Suppressor macrophage treated with lipopolysaccharide for 4 hours (primary cell): ENCODE measurements around the gene ANGPTL4.
"Not testable (repeated sequence)": the region's sequence is repeated elsewhere in the genome, so short reads cannot be mapped to it uniquely, and the experiment has no call there.

Experiments
- DNase-seq: peaks from one replicate; pipeline ENCODE4 v3.0.0-alpha.2; 2020

Gene ANGPTL4

GRCh38 chr19:8334458-8335342 is 29.3 kb upstream of the ANGPTL4 start:
- DNase-seq: peak; percentile 51

GRCh38 chr19:8335343-8336071 is 28.4 kb upstream of the ANGPTL4 start:
- DNase-seq: no peak

- DNase-seq: no peak
Measured at GRCh38 chr19:8336072-8336569, 27.8 kb upstream of the ANGPTL4 start.

DNA sequence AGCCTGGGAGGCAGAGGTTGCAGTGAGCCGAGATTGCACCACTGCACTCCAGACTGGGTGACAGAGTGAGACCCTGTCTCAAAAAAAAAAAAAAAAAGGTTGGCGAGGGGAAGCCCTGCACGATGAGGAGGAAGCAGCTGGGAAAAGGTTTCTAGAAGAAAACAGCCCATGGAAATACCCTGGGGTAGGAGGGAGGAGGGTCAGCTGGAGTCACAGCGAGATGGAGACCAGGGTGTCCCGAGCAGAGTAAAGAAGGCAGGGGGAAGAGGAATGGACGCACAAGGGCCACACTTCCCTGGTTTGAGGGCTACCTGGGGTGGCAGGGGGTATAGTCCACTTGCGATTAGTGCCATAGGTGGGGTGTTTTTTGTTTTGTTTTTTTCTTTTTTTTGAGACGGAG is 27.3 kb upstream of the ANGPTL4 start:
- DNase-seq: no peak

- DNase-seq: no peak
Measured at GRCh38 chr19:8337728-8338127, 26.2 kb upstream of the ANGPTL4 start.

DNA sequence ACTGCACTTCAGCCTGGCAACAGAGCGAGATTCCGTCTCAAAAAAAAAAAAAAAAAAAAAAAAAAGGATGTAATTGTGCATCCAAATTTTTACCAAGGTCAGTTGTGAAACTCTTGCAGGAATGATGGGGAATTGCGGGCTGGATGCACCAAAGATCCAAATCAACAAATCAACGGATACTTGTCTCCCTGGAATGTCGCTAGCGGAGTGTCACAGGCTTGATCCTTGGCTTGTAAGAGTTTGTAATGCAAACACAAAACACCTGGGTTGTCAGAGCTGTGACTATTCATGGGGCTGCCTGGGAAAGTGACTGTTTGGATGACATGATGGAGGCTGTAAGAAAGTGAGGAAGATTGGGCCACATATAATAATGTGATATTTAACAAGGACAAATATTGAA is 25.1 kb upstream of the ANGPTL4 start:
- DNase-seq: no peak

DNA sequence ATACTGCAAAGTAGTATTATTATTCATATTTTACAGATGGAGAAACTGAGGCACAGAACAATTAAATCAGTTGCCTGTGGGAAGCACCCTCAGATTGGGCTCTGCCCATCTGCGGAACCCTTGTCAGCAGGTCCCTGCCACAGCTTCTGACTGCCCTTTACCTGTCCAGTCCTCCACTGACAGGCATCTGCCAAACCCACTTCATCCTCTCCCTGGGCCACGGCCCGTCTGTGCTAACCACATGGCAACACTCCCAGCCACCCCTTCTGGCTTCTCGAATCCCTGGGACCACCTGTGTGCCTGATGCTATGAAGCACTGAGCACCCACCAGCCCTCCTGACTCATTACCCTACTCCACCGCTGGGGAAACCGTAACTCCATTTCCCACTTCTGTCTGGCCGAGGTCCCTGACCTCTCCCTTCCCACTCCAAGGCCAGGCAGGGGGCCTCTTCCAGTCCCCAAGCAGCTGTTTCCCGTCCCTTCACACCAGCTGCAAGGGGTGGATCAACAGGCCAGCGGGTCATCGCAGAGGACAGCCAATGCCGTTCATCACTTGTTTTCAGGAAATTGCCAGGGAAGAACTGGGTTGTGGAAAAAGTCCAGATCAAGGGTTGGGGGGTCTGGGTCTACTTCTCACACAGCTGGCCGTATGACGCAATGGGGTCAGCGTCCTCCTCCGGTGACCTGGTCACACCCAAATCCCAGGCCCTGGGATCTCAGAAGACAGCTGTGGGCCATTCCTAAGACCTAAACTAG is 23.4 kb upstream of the ANGPTL4 start:
- peak; percentile 37 for DNase-seq

DNA sequence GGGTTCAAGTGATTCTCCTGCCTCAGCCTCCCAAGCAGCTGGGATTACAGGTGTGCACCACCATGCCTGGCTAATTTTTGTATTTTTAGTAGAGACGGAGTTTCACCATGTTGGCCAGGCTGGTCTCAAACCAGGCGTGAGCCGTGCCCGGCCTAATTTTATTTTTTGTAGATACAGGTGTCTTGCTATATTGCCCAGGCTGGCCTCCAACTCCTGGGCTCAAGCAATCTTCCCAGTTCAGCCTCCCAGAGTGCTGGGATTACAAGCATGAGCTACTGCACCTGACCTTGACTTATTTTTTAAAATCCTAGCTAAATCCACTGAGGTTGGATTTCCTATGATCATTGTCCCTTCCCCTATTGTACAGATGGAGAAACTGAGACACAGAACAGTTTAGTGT is 22.5 kb upstream of the ANGPTL4 start:
- not testable (repeated sequence) for DNase-seq

DNA sequence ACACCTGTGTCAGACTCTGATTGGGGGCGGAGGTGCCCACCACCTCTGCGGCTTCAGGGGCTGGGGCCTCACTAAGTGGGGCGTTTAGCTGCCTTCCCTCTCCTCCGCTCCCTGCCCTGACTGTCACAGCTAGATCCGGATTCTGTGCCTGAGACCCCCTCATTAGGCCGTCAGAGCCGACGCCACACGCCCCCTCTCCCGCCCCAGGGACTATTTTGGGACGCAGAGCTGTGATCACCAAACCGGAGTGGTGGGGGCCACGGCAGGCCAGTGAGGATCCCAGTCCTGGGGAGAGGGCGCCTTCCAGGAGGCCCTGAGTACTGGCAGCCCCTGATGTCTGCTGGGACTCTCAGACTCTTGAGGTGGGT is 21.7 kb upstream of the ANGPTL4 start:
- DNase-seq: no peak

GRCh38 chr19:8342684-8343482 is 21.1 kb upstream of the ANGPTL4 start, which contains the start of gene KANK3:
Gene KANK3 (minus strand): TSS chr19:8343262. CDS start chr19:8337828, 5,434 bp downstream.
- peak; percentile 97 for DNase-seq

DNA sequence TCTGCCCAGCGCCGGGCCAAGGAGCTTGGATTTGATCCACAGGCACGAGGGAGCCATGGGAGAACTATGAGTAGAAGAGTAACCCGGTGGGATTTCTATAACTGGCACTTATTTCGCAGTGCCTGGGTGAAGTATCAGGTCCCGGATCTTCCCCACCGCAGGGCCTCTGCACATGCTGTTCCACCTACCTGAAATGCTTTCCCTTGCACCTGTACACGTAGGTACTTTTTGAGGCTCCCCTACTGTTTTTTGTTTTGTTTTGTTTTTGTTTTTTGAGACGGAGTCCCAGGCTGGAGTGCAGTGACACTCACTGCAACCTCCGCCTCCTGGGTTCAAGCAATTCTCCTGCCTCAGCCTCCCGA is 20.5 kb upstream of the ANGPTL4 start:
- no peak for DNase-seq

DNA sequence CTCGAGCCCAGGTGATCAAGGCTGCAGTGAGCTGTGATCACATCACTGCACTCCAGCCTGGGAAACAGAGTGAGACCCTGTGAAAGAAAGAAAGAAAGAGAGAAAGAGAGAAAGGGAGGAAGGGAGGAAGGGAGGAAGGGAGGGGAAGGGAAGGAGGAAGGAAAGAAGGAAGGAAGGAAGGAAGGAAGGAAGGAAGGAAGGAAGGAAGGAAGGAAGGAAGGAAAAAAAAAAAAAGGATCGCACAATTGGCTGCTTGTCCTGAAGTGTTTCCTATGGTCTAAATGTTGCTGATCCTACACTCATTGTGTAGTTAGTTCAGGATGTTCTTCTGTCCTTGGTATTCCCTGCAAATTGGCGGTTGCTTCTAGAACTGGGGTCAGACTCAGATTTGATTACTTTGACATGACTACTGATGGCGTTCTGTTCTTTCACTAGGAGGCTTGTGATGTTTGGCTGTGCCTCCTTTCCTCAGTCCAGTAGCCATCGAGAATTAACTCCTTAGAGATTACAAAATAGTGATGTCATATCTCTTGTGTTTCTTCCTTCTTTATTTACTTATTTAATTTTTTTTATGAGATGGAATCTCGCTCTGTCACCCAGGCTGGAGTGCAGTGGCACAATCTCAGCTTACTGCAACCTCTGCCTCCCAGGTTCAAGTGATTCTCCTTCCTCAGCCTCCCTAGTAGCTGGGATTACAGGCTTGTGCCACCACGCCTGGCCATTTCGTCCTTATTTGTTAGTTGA is 14.2 kb upstream of the ANGPTL4 start:
- not testable (repeated sequence) for DNase-seq

- peak; percentile 40 for DNase-seq
Measured at GRCh38 chr19:8352134-8352827, 11.7 kb upstream of the ANGPTL4 start.

DNA sequence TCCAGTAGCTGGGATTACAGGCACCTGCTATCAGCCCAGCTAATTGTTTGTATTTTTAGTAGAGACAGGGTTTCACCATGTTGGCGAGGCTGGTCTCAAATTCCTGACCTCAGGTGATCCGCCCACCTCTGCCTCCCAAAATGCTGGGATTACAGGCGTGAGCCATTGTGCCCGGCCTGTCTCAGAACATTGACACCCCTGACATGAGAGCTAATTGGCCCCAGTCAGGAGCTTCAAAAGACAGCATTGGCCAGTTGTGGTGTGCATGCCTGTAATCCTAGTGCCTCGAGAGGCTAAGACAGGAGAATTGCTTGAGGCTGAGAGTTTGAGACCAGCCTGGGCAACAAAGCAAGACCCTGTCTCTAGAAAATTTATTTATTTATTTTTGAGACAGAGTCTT is 11.1 kb upstream of the ANGPTL4 start:
- not testable (repeated sequence) for DNase-seq

DNA sequence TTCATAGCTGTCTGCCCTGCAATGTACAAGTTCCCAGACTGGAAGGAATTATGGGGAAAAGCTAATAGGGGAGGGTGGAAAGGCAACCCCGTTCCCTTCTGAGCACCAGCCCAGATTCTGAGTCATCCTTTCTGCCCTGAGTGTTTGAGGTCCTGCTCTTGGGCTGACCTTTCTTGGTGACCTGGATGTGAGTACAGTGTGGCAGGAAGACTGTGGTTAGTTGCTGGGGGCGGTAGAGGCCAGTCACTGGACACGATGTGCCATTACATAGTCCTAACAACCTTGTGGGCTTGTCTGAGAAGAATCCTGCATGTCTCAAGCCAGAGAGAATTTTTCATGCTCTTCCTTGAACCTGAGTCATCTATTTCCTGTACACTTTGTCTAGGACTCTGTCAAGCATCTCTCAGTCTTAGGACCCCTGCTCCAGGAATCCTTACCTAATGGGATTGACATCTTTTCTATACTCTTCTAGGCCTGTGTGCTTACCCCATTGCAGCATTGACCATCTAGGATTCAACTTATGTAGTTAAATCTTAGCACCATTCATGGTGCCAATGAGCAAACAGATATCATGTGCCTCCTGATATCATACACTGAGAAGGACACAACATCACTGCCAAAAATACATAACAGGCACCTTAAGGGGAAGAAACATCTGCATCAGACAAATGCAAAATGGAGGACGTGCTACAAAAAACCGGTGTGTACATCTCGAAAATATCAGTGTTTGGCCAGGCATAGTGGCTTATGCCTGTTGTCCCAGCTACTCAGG is 8.1 kb upstream of the ANGPTL4 start:
- DNase-seq: peak; percentile 95

GRCh38 chr19:8357007-8357521 is 6.9 kb upstream of the ANGPTL4 start:
- no peak for DNase-seq

DNA sequence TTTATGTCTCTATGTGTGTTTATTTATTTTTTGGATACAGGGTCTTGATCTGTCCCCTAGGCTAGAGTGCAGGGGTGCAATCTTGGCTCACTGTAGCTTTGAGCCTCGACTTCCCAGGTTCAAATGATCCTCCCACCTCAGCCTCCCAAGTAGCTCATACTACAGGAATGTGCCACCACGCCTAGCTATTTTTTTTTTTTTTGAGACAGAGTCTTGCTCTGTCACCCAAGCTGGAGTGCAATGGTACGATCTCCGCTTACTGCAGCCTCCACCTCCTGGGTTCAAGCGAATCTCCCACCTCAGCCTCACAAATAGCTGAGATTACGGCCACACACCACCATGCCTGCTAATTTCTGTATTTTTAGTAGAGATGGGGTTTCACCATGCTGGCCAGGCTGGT is 5.0 kb upstream of the ANGPTL4 start:
- DNase-seq: no peak

DNA sequence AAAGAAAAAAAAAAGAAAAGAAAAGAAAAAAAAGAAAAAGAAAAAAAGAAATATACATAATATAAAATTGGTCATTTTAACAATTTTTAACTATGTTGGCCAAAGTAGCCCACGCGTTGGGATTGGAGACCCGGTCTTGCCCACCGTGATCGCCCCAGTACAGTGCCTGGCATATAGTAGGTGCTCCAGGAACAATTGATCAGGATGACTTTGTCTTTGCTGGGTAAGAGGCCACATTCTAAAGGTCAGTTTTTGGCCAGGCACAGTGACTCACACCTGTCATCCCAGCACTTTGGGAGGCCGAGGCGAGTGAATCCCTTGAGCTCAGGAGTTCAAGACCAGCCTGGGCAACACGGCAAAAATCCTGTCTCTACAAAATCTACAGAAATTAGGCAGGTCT is 3.8 kb upstream of the ANGPTL4 start:
- DNase-seq: no peak

GRCh38 chr19:8361921-8362793 is 1.8 kb upstream of the ANGPTL4 start:
- peak; percentile 98 for DNase-seq
